Fibroblast of mammary gland (primary cell): Measurements from ENCODE around the gene COBL.

ENCODE experiments used
- DNase-seq: peaks from one replicate; pipeline ENCODE4 v3.0.0-alpha.2; 2010; ENCODE audit warnings: low read depth
- H3K4me3 ChIP-seq: 2 replicates; pipeline ENCODE4 v1.5.1; 2011; ENCODE audit warnings: low read depth, mild to moderate bottlenecking, low read length, moderate library complexity; ENCODE audit not compliant: control insufficient read depth
- CTCF ChIP-seq: conservative IDR thresholded peaks from 2 replicates; pipeline ENCODE4 v1.5.1; 2011; ENCODE audit warnings: low read depth, low read length, inconsistent platforms; ENCODE audit not compliant: control insufficient read depth, insufficient read depth

The COBL gene

DNA sequence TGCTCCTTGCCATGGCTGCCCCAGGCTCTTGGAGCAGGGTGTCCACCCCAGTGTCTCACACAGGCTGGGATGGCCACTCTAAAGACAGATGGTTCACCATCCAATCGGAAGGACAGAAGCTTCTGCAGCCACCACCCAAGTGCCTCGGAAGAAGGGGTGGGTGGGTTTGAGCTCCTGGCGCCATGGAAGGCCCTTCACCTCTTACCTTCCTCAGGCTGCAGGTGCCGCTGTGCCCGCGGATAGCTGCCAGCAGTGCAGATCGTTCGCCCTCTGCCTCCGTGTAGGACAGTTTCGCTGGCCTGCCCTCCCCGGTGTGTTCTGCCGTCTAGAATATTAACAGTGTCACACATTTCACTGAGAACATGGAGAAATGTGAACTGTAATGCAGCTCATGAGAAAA lies 290.3 kb downstream of the COBL start:
- no peak for TF ChIP-seq CTCF
- no peak for DNase-seq
- no peak overlapping the region for H3K4me3 ChIP-seq

GRCh38 chr7:51025668-51026067 lies 290.9 kb downstream of the COBL start:
- H3K4me3 ChIP-seq = no peak overlapping the region
- no peak for TF ChIP-seq CTCF
- DNase-seq = peak; percentile 38

GRCh38 chr7:51024867-51025266 lies 291.7 kb downstream of the COBL start:
- no peak for DNase-seq
- no peak for TF ChIP-seq CTCF
- H3K4me3 ChIP-seq = no peak overlapping the region

- no peak for DNase-seq
- TF ChIP-seq CTCF = no peak
- H3K4me3 ChIP-seq = no peak overlapping the region
Measured at GRCh38 chr7:51023547-51023946, 293.1 kb downstream of the COBL start.

DNA sequence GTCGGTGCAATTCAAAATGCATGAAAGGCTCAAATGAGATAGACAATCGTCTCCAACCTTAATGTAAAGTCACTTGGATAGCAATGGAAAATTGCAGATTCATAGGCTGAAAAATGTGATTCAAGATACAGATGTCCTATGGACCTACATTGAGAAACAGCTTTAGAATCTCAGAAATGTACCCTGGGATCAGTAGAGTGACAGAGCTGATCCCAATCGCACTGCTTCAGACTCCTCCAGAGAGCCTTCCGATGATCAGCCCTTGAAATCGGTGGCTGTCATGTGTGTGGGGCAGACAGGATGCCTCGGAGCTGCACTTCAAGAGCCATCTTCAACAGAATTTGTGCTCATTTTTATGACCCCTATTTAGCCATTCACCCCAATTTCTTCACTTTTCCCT lies 293.8 kb downstream of the COBL start:
- no peak for DNase-seq
- no peak for TF ChIP-seq CTCF
- H3K4me3 ChIP-seq = no peak overlapping the region

- DNase-seq = peak; percentile 67
- no peak overlapping the region for H3K4me3 ChIP-seq
- TF ChIP-seq CTCF = no peak
Measured at GRCh38 chr7:51021906-51022570, 294.6 kb downstream of the COBL start.

DNA sequence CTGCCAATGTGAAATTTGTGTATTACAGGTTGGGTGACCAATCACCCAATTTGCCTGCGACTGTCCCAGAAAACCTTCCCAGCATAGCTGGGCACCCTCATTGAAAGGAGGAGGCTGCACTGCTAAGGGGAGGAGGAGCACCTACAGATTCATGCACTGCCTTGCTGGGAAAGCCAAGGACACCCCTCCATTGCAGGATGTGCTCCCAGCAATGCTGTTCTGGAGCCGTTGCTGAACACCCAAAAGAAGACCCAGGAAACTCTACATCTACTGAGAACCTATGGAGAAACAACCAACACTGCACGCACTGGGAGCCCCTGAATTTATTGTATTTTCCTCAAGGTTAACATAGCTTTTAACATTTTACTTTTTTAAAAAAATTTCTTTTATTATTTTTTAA lies 295.7 kb downstream of the COBL start:
- no peak for TF ChIP-seq CTCF
- DNase-seq = no peak
- H3K4me3 ChIP-seq = no peak overlapping the region
